GM19324 (cell line): ENCODE measurements around the gene CLCNKB.
"Not testable (repeated sequence)": the region's sequence is repeated elsewhere in the genome, so short reads cannot be mapped to it uniquely, and the experiment has no call there.

Experiments
- ATAC-seq: cut with Tn5 transposase; IDR thresholded peaks from one replicate; pipeline ENCODE4 v1.9.1; 2021; ENCODE audit warnings: mild to moderate bottlenecking, moderate library complexity; ENCODE audit not compliant: unreplicated experiment, low FRiP score

Gene CLCNKB

DNA sequence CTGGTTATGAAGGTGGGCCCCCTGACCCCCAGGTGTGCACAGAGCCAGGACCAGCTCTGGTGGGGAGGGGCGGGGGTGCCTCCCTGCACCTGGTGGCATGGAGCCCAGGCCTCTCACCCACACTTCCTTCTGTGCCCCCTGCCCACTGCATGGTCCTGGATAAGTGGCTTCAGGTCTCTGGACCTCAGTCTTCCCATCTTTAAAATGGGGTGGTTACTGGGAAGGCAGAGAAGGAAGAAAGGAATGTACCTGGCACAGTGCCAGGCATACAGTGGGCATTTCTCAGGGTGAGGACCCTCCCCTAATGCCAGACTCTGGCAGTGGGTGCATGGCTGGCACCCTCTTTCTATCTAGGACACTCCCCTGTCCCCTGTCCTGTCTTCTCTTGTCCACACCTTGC lies 14.3 kb upstream of the CLCNKB start:
- ATAC-seq = no peak

DNA sequence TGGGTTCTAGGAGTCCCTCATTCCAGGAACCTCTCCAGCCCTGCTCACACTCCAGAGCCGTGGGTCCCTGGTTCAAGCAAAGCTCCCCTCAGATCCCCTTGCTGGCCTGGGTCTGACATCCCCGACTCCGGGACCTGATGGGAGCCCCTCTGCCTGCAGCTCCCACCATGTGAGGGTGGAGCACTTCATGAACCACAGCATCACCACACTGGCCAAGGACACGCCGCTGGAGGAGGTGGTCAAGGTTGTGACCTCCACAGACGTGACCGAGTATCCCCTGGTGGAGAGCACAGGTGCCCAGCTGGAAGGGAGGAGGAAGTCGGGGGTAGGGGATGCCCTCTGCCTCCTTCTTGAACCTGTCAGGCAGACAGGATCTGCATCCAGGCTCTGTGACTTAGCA lies 12.0 kb upstream of the CLCNKB start:
- ATAC-seq = no peak

DNA sequence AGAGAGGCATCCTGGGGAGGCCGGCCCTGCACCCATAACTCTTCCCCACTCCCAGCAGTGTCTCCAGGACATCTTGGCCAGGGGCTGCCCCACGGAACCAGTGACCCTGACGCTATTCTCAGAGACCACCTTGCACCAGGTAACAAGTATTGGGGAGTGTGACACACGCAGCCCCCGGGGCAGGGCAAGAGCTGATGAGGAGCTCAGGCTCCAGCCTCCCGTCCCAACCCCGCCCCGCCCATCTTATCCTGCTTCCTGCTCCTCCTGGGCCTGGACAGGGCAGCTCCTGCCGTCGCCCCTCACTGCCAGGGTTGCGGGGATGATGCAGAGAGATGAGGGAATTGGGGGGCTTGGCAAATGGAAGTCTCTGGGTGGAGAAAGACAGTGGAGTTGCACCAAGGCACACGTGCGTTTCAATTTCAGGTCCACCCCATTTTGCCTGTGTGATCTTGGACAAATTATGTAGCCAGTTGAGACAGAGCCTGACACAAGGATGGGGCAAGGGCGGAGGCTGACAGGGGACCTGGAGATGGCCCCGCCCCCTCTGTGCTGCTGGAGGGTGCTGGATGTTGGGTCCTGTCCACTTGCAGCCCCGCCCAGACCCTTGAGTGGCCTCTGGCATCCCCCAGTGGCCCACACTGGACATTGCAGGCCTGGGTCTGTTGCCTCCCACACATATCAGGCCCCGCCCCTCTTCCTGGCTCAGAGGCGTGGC lies 11.0 kb upstream of the CLCNKB start:
- ATAC-seq = no peak

DNA sequence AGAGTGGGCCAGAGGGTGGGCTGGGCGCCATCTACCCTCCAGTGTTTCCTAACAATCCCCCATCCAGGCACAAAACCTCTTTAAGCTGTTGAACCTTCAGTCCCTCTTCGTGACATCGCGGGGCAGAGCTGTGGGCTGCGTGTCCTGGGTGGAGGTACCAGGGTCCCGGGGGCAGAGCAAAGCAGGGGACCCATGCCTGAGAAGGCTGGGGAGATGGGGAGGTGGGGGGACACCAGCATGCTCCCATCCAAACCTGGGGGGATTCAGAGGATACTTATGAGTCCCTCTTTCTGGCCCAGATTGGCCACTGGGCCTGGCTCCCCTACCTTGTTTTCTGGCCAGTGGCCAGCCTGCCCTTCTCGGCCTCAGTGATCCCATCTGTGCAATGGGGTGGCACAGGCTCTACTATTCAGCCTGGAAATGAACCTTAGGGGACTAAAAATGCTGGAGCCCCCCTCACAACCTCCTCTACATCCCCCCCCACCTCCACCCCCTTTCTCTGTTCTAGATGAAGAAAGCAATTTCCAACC lies 10.4 kb upstream of the CLCNKB start:
- not testable (repeated sequence) for ATAC-seq

DNA sequence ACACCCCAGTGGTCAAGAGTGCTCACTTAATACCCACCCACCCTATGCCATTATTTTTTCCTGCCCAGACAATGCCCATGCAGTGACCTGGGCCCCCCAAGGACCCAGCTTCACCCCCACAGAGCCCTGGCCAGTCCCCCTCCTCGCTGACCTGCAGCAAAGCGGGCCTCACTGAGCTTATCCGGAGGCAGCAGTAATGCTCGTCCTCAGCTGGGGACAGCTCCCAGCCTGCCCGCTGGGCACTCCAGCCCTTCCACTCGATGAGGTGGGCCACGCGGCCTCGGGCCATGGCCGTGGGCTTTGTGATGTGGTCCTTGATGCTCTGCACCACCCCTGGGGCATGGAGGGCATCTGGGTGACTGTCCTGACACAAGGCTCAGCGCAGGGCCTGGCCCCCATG lies 7.1 kb upstream of the CLCNKB start:
- not testable (repeated sequence) for ATAC-seq

DNA sequence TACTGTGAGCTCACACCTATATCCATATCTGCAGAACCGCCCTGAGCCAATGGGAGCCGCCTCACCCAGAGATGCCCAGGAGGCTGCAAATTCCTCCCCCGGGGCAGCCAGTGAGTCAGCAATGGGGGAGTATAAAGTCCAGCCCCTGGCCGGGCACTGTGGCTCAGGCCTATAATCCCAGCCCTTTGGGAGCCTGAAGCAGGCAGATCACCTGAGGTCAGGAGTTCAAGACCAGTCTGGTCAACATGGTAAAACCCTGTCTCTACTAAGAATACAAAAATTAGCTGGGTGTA lies 5.0 kb upstream of the CLCNKB start:
- ATAC-seq = no peak

DNA sequence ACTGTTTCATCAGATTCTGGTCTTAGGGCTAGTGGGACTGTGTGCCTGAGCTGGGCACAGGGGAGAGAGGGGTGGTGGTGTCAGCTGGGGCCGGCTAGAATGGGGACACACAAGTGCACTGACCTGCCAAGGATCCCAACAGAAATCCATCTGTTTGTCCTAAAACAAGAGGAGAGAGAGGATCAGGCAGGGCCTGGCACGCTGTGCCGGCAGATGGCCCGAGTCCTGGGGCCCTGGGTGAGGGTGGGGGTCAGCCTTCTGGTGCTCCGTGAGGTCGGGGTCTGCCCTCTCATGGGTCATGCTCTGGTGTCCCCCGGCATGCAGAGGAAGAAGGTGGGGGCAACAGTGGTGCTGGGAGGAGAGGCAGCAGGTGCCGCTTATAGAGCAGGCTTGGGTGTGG lies 3.7 kb upstream of the CLCNKB start:
- not testable (repeated sequence) for ATAC-seq

DNA sequence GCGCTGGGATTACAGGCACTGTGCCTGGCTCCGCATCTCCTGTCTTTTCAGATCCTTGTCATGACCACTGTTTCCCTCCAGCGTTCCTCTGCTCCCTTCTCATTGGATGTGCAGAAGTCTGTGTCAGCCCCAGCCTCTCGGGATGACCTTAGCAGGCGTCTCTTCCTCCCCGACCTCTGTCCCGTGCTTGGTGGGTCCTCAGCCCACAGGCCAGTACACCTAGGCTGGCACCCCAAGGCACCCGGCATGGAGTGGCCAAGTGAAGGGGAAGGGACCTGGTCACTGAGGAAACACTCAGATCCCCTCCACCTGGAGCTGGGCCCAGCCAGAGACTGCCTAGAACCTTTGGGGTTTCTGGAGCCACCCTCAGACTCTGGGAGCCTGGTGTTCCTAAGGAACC lies 2.4 kb upstream of the CLCNKB start:
- ATAC-seq = no peak

DNA sequence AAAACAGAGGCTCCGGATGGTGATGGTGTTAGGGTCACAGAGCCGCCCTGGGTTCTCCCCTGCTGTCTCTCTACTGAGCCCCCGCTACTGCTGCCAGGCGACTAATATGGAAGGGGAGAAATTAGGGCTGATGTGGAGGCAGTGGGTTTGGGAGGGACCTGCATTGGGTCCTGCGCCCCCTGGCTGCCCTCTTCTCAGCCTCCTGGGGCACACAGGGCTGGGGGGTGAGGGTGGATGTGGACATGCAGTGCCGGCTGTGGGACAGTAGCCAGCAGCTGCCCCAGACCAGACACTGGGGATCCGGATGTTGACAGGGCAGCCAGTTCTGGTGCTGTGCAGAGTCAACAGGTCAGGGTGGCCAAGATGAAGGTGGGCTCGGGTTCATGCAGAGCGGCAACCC lies 1.5 kb upstream of the CLCNKB start:
- no peak for ATAC-seq

DNA sequence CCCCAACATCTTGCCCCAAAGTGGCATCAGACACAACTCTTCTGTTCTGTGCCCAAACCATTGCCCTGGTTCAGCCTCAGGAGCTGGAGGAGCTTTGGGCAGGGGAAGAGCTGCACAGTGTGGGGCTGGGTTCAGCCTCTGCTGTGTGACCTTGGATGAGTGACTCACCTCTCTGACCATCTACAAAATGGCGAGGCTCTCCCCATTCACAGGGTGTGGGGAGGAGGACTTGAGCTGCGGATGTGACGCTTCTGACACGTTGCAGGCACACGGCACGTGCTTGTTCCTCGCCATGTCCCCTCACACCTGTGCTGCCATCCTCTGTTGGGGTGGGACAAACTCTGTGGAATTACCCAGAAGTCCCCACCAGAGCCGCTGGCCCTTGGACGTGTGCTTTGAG lies 928 bp upstream of the CLCNKB start:
- ATAC-seq = not testable (repeated sequence)

DNA sequence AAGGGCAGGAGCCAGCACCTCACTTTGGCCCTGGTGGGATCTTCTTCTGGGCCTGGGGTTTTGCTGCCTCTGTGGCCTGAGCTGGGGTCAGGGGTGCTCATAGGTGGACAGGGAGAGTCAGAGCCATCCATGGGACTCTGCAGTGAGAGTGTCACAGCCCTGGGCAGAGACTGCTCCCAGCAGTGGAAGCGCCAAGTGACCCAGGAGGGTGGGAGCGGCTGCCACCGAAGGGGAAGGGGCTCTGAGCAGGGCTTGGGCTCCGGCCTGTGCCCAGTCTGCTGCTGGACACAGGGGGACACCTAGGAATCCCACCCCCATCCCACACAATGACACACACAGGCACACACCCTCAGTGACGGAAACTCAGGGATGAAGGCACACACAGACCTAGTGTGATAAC lies 368 bp downstream of the CLCNKB start:
- ATAC-seq = no peak

DNA sequence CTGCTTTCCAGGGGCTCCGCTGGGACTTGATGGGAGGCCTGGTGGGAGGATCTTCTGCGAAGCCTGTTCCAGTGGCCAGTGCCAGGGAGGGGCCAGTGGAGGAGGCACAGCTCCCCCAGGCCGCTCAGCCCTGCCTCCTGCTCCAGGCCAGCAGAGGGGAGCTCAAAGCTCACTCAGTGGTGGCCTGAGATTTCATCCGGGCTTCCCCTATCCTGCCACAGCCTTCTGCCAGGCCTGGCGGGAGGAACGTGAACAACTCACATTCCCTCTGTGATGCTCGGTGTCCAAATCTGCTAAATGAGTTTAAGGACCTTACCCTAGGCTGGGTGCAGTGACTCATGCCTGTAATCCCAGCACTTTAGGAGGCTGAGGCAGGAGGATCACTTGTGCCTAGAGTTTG lies 3.3 kb downstream of the CLCNKB start:
- no peak for ATAC-seq

DNA sequence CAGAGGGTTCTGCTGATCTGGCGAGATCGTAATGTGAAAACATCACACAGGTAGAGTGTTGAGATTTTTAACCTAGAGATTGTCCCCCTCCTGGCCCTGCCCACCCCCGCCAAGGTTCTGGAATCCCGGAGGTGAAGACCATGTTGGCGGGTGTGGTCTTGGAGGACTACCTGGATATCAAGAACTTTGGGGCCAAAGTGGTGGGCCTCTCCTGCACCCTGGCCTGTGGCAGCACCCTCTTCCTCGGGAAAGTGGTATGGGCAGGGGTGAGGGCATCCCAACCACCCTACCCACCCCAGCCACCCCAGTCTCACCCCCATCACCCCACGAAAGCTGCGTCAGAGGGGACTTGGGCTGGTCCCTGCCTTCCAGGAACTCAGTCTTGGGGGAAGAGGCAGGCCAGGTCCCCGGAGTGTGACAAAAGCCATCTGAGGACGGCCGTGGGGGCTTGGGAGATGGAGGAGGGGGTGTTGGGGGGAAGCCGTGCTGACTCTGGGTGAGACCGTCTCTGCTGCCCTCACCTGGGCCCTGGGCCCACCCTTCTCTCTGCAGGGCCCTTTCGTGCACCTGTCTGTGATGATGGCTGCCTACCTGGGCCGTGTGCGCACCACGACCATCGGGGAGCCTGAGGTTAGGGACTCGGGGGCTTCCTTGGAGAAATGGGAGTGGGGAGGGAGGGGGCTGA lies 4.4 kb downstream of the CLCNKB start:
- no peak for ATAC-seq

DNA sequence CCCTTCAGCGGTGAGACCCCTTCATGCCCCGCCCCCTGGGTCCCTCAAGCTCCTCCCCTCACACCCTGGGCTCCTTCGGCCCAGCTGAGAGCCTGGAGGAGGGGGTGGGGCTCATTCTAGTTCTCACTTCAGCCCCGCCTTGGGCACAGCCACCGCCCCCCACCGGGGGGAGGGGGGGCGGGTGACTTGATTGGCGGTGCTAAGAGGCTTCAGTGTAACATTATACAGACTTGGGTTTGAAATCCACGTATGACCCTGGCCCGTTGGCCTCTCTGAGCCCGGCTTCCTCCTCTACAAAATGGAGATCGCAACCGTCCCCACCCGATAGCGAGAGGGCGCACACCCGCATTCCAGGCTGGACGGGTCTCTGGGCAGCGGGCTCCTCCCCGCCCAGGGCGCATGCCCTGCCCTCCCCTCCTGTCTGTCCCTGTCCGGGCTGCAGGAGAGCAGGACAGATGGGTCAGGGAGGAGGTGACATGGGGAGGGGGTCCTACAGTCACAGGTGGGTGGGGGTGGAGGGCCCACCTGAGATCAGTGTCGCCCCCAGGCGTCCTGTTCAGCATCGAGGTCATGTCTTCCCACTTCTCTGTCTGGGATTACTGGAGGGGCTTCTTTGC lies 5.1 kb downstream of the CLCNKB start:
- no peak for ATAC-seq

DNA sequence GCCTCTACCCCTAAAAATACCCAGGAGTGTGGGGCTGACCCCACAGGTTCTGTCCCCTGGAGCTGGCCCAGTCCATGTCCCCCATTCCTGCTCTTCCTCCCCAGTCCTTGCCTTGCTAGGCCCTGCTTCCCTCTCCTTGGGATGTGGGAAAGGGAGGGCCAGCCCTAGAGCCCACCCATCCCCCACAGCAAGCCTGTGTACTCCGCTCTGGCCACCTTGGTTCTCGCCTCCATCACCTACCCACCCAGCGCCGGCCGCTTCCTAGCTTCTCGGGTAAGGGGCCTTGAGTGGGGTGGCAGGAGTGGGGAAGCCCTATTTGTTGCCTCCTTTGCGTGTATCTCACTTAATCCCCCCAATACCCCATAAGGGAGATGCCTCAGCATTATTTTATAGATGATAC lies 6.7 kb downstream of the CLCNKB start:
- ATAC-seq = no peak

DNA sequence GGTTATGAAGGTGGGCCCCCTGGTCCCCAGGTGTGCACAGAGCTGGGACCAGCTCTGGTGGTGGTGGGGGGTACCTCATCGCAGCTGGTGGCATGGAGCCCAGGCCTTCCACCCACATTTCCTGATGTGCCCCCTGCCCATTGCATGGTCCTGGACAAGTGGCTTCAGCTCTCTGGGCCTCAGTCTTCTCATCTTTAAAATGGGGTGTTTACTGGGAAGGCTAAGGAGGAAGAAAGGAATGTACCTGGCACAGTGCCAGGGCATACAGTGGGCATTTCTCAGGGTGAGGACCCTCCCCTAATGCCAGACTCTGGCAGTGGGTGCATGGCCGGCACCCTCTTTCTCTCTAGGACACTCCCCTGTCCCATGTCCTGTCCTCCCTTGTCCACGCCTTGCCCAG lies 7.5 kb downstream of the CLCNKB start:
- no peak for ATAC-seq

DNA sequence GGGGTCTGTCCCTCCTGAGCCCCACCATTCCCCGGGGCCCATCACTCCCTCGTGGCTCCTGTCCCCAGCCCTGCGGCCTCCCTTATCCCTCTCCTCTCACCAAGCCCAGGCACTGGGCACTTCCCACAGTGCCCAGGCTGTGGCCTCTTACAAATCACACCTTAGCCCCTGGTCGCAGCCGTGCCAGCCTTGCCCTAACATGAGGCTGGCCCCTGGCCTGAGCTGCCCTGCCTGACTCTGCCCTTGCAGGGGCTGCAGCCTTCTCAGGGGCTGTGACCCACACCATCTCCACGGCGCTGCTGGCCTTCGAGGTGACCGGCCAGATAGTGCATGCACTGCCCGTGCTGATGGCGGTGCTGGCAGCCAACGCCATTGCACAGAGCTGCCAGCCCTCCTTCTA lies 8.4 kb downstream of the CLCNKB start:
- not testable (repeated sequence) for ATAC-seq

DNA sequence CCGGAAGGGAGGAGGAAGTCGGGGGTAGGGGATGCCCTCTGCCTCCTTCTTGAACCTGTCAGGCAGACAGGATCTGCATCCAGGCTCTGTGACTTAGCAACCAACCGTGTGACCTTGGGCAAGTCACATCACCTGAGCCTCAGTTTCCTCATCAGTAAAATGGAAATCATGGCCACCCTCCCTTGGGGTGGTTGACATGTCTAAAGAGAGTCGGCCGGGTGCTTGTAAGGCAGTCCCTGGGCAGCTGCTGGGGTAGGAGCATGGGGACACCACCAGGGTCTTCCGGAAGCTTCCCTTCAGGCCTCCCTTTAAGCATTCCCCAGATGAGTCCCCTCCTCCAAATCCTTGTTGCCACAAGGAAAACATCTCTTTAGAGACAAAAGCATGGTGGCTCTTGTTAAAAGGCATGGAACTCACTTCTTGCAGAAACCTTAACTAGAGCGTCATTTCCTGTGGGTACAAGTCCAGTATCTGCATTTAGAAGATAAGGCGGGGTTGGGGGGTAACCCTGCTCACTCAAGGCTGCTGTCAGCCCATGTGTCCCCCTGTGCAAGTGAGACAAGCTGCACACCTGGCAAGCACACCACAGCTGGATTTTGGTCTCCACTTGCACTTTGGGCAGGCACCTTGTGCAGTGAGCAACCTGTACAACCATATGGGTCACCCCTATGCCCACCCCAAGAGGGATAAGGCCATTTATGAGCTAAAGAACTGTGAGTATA lies 10.4 kb downstream of the CLCNKB start:
- ATAC-seq = no peak

DNA sequence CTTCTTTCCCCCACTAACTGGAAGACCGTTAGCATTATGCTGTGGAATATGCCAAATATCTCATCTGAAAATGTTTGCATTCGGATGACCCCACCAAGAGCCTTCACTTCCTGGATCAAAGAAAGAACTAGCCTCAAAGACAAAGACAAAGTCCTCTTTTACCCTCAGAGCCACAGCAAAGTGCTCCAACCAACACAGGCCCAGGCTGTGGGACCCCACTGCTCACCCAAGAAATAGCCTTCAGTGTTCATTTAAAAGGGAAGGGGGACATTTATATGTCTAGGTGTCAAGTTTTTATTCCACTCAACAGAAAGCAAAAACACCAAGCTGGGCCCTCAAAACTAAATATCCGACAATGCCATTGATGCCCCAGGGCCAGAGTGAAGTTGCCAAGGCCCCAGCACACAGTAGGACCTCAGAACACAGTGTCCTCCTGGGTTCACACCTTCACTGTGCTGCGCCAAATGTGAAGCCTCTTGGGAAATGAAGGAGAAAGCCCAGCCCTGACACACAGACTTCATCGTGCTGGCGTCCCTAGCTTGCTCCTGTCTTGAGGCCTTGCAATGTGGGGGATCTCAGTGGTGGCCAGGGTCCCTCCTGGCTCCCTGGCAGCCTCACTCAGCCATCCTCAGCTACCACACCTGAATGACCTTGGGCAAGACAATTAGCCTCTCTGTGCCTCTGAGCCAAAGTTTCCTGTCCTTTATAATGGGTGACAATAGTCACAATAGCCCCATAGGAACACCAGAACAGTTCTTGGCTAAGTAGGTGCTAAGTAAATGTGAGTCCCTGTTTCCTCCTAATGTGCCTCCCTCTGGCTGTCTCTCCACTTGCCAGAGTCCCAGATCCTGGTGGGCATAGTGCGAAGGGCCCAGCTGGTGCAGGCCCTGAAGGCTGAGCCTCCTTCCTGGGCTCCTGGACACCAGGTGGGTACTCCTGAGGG lies 11.3 kb downstream of the CLCNKB start:
- ATAC-seq = no peak
